ENCODE data around the gene GBF1.
"Not testable (repeated sequence)": the region's sequence is repeated elsewhere in the genome, so short reads cannot be mapped to it uniquely, and the experiment has no call there.

The GBF1 gene

GRCh38 chr10:102269017-102269416 is 23.7 kb downstream of the GBF1 start:
- DNase-seq (ENCODE audit: low read depth in 2 of 2), result no peak

DNA sequence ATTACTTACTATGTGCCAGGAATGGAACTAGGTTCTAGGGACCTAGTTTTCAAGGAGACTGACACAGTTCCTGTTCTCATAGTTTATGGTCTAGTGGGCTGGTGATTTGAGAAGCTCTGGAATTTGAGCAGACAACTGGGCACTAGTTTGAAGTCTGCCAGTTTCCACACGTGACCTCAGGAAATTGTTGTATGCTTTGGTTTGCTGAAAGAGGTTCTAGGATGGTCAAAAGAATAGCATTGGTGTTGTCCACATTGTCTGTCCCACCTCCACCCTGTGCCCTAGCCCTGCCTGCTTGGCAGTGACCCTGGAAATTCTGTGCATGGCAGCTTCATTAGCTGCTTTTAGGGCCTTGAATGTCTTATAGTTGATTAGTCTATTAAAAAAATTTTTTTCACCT is 28.7 kb downstream of the GBF1 start:
- no peak for DNase-seq (ENCODE audit: low read depth in 2 of 2)

DNA sequence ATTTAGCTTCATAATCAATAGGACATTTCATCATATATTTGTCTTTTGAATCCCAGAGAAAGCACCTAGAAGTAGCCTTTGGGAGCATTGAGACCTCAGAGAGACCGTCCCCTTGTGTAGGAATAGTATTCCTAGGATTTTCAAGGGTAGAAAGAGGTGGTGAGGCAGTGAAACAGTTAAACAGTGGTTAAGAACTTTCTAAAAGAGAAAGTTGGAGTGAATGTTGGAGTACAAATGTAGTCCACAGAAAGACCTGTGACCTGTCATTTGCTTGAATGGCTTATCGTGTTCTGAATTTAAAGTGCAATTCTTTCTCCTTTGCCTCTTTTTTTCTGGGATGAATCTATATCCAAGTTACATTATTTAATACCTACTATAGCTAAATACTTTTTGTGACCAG is 30.0 kb downstream of the GBF1 start:
- no peak for DNase-seq (ENCODE audit: low read depth in 2 of 2)

DNA sequence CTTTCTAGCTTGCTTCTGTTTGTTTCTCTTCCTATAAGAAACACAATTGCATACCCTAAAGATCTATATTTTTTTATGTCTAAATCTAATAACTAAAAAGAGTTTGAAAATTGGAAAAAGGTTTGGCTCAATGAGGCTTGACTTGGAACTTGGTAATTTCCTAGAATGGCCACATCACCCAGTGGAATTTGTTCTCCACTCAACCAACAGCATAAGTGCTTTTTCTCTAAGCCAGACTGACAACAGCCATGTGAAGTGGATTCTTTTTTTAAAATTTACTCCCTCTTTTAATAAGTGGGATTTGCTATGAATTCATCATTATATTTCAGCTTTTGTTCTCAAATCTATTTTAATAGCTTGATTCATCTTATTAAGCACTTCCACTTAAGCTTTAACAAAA is 33.8 kb downstream of the GBF1 start:
- DNase-seq (ENCODE audit: low read depth in 2 of 2), result no peak

DNA sequence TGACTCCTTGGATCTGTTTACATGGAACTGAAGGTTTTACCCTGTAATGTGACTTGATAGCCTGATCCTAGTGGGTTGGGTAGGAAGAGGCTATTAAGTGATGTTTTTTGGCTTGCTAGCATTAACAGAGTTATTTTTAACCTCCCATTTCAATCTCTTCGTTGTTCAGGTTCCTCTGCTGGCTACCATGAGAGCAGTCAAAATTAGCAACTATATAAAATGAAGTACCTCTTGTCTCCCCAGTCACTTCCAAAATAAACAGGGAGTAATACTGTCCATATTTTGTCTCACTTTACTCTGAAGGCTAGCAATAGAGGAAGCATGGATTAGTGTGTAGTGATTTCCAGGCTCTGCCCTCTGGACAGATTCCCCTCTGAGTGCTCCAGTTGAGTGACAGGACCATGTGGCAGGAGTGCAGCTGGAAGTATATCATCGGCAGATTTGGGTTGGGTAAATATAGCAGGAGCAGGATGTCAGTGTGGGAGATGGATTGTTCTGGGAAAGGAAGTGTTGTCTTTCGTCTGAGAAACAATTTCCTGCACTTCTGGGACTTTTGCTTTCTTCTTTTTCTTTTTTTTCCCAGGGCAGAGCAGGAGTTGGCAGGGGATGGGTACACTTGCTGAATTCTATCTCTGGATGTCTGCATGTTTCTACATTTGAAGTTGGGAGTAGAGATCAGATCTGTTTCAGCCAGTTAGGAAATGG is 35.2 kb downstream of the GBF1 start:
- no peak for DNase-seq (ENCODE audit: low read depth in 2 of 2)

- DNase-seq (ENCODE audit: low read depth in 2 of 2), result no peak
These were observed 35.8 kb downstream of the GBF1 start for GRCh38 chr10:102281102-102281487.

DNA sequence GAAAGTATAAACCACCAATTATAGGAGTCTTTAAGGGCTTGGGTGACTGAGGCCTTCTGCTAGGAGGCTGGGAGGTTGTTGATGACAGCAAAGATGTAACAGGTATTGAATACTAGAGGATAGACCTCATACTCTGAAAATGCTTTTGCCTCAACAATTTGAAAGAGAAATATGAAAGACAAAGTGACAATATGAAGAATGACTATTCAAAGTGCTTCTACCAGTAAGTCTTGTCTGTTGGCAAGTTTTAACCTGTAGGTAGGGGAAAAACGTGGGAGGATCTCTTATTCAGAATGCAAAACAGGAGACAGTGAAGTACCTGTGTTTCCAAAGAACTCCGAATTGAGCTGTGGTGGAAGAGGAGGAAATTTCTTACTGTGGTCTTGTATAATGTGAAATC is 38.2 kb downstream of the GBF1 start:
- DNase-seq (ENCODE audit: low read depth in 2 of 2), result no peak

GRCh38 chr10:102283890-102284289 is 38.6 kb downstream of the GBF1 start:
- no peak for DNase-seq (ENCODE audit: low read depth in 2 of 2)

DNA sequence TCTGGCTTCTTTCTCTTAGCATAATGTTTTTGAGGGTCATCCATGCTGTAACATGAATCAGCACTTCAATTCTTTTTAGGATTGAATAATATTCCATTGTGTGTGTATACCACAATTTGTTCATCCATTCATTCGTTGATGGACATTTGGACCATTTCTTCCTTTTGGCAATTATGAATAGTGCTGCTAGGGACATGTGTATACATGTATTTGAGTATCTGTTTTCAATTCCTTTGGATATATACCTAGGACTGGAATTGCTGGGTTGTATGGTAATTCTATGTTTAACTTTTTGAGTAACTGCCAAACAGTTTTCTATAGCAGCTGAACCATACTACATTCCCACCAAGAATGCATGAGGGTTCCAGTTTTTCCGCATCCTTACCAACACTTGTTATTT is 39.2 kb downstream of the GBF1 start:
- DNase-seq (ENCODE audit: low read depth in 2 of 2), result no peak

DNA sequence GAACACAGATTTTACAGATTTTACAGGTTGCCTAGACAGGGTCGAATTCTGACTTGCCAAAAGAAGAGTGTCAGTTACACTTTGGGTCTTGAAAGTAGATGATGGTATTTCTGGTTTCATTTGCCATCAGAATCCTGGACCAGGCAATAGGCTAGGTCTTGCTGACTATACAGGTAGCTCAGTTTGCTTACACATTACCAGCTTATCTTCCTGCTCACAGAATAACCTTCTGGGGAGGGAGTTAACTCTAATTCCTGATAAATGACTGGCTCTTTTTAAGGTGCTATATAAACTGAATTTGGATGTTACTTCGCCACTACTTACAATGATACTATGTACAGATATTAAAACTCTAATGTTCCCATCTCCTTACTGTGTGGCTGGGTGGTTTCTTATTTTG is 39.8 kb downstream of the GBF1 start:
- DNase-seq (ENCODE audit: low read depth in 2 of 2), result no peak

GRCh38 chr10:102286216-102286615 is 40.9 kb downstream of the GBF1 start:
- no peak for DNase-seq (ENCODE audit: low read depth in 2 of 2)

DNA sequence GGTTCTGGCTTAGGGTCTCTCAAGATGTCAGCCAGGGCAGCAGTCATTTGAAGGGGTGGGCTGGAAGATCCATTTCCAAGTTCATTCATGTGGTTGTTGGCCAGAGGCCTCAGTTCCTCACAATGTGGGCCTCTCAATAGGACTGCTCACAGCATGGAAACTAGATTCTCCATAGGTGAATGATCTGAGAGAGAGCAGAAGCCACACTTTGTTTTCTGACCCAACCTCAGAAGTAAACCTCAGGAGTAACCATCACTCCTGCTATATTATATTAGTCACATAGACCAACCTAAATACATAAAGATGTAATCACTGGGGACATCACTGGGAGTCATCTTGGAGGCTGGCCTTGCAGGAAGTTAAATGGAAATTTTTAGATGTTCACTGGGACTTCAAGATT is 42.2 kb downstream of the GBF1 start:
- DNase-seq (ENCODE audit: low read depth in 2 of 2), result no peak

DNA sequence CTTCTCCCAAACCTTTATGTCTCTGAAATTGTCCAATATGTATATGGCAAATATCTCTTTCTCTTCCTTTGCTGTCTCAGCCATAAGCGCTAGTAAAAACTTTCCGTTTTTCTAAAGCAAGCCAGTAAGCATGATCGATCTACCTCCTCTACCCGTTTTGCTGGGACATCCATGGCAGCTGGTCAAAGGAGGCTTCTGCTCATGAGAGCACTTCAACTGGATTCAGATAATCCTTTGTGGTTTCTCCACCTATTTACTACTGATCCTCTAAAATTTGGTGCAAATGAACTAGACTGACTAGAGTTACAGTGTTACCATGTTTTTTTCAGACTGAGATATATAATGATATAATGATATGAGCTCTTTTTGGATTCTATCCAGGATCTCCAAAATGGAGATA is 42.7 kb downstream of the GBF1 start:
- DNase-seq (ENCODE audit: low read depth in 2 of 2), result no peak

DNA sequence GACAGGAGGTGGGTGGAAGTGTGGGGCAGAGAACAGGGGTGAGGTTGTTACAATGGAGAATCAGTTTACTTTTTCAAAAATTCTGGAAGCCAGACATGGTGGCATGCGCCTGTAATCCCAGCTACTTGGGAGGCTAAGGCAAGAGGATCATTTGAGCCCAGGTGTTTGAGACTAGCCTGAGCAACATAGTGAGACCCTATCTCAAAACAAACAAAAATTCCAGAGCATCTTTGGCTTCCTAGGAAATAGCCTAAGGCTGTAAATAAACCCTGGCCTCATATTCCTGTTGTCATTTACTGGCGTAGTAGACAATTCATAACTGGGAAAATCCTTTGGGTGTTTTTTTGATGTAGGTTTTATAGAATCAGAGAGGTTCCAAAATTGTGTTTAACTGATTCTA is 44.0 kb downstream of the GBF1 start:
- no peak for DNase-seq (ENCODE audit: low read depth in 2 of 2)

DNA sequence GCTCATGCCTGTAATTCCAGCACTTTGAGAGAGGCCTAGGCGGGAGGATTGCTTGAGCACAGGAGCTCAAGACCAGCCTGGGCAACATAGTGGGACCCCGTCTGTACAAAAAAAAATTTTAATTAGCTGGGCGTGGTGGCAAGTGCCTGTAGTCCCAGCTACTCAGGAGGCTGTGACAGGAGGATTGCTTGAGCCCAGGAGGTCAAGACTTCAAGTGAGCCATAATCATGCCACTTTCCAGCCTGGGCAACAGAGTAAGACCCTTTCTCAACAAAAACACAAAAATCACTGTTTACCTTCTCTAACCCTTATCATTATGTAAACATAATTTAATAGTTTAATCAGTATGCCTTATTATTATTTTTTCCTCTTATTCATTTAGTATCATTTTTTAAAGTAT is 44.5 kb downstream of the GBF1 start:
- DNase-seq (ENCODE audit: low read depth in 2 of 2), result no peak

DNA sequence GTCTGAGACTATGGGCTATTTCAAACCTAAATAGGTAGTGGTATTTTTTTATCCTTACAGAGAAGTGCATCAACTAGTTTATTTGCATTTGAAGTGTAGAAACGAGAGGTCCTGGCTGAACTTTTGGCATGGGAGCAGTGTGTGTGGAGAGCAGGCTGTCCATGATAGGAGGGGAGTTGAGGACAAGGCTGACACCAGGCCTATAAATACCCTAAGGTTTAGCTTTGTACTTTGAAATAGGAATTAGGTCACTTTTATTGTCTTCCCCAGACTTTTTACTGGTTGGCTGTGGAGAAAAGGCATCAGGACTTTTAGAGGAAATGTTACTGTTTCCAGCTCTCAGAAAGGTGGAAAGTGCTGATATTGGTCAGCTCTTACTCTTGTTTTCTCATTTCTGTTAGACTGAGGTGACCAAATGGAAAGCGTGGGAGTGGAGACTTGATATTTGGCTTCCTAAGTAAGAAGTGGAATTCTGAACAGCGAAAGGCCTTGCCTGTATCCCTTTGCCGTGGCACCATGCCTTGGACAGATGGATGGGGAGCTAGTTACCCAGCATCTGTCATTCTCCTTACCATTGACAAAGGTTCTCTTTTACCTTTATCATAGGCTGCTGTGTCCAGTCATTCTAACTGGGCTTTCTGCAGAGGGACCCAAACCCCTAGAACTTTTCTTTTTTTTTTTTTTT is 46.0 kb downstream of the GBF1 start:
- DNase-seq (ENCODE audit: low read depth in 2 of 2), result no peak

DNA sequence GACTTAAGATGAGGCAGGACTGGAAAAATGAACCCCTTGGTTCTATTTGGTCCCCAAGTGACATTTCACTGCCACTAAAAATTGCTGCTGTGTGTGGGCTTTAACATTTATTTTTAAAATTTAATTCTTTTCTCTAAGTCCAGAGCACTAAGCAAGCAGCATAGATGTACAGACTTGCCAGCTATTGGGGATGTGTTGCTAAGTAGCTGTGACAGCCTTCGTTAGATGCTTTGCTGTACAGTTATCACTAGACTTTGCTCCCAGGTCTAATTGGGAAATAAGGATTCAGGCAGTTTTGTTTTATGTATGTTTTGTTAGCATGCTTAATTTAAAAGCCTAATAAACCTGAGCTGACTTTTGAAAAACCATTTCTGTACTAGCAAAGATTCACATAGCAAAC is 51.8 kb downstream of the GBF1 start:
- no peak for DNase-seq (ENCODE audit: low read depth in 2 of 2)

- DNase-seq (ENCODE audit: low read depth in 2 of 2), result no peak
These were observed 53.6 kb downstream of the GBF1 start for GRCh38 chr10:102298899-102299298.

GRCh38 chr10:102299873-102300272 is 54.5 kb downstream of the GBF1 start:
- DNase-seq (ENCODE audit: low read depth in 2 of 2), result no peak

- DNase-seq (ENCODE audit: low read depth in 2 of 2), result no peak
These were observed 55.0 kb downstream of the GBF1 start for GRCh38 chr10:102300278-102300843.

- not testable (repeated sequence) for DNase-seq (ENCODE audit: low read depth in 2 of 2)
These were observed 55.6 kb downstream of the GBF1 start for GRCh38 chr10:102300912-102301311.

GRCh38 chr10:102301332-102301731 is 56.0 kb downstream of the GBF1 start:
- not testable (repeated sequence) for DNase-seq (ENCODE audit: low read depth in 2 of 2)

DNA sequence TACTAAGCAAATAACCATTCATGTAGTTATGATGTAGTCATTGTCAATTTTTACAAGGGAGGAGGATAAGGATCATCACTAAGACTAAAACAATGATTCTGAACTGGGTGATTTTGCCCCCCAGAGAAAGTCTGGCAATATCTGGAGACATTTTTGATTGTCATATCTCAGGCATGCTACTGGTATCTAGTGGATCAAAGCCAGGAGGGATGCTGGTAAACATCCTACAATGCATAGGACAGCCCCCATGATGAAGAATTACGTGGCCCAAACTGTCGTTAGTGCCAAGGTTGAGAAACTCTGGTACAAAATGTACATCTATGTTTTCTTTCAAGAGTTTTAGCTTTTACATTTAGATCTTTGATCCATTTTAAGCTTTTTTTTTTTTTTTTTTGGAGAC is 57.3 kb downstream of the GBF1 start:
- no peak for DNase-seq (ENCODE audit: low read depth in 2 of 2)
